ENCODE measurements around the gene COL8A2. TPM values are rescaled to one million over a fixed set of nuclear protein-coding genes. Genes with fewer than 3 reads are reported as not detected.
A peak's percentile ranks its signal among the peaks of the same experiment; 100 is the strongest.

Gene COL8A2
- total RNA-seq, 1 experiment from 2014 or later: 2.3 TPM

- H3K27me3 Mint-ChIP-seq (ENCODE audit: low read depth): peaks cover 2% of the 10 kb centered on the region
- ChIA-PET POLR2A (no interaction called here), CTCF (no interaction called here)
- no peaks in the 10 kb centered on the region for H3K9me3 Mint-ChIP-seq
- H3K36me3 Mint-ChIP-seq: no peaks in the 10 kb centered on the region
- no peak for TF ChIP-seq ZBTB43 (CRISPR knock-in tag; IDR thresholded peaks at IDR 0.05)
- TF ChIP-seq ATF1 (CRISPR knock-in tag; IDR thresholded peaks at IDR 0.05): no peak
- H3K4me3 Mint-ChIP-seq: no peak overlapping the region
- H3K27ac Mint-ChIP-seq: no peak overlapping the region
- peaks cover 5% of the 10 kb centered on the region for H3K4me1 Mint-ChIP-seq
- ATAC-seq (no peak), DNase-seq (ENCODE audit: low spot score) (no peak)
These were observed 44.2 kb downstream of the COL8A2 start for GRCh38 chr1:36080801-36081200.

GRCh38 chr1:36080236-36080635 lies 44.8 kb downstream of the COL8A2 start:
- no peak overlapping the region for H3K27ac Mint-ChIP-seq
- no peaks in the 10 kb centered on the region for H3K9me3 Mint-ChIP-seq
- peaks cover 5% of the 10 kb centered on the region for H3K4me1 Mint-ChIP-seq
- no peak for DNase-seq (ENCODE audit: low spot score)
- no peak for ATAC-seq
- CTCF ChIA-PET: interaction anchor here (0.9 kb wide), 1 partner anchor 55 kb away, joined by 3 read pairs; no protein-coding TSS in a partner anchor
- POLR2A ChIA-PET: no interaction called here
- no peaks in the 10 kb centered on the region for H3K36me3 Mint-ChIP-seq
- peaks cover 2% of the 10 kb centered on the region for H3K27me3 Mint-ChIP-seq (ENCODE audit: low read depth)
- no peak for TF ChIP-seq ESRRA (CRISPR knock-in tag; IDR thresholded peaks at IDR 0.05; ENCODE audit: borderline replicate concordance)
- no peak for TF ChIP-seq JUN (CRISPR knock-in tag; IDR thresholded peaks at IDR 0.05)
- TF ChIP-seq ZNF396 (CRISPR knock-in tag; IDR thresholded peaks at IDR 0.05; ENCODE audit: borderline replicate concordance): no peak
- TF ChIP-seq TP53 (CRISPR knock-in tag; IDR thresholded peaks at IDR 0.05): no peak
- TF ChIP-seq ZNF423 (CRISPR knock-in tag; IDR thresholded peaks at IDR 0.05): no peak
- TF ChIP-seq ZNF532 (CRISPR knock-in tag; IDR thresholded peaks at IDR 0.05; ENCODE audit: borderline replicate concordance): no peak
- TF ChIP-seq ZNF317 (CRISPR knock-in tag; IDR thresholded peaks at IDR 0.05; ENCODE audit: borderline replicate concordance, low read depth): no peak
- no peak for TF ChIP-seq NR1H2 (CRISPR knock-in tag; IDR thresholded peaks at IDR 0.05)
- no peak overlapping the region for H3K4me3 Mint-ChIP-seq

DNA sequence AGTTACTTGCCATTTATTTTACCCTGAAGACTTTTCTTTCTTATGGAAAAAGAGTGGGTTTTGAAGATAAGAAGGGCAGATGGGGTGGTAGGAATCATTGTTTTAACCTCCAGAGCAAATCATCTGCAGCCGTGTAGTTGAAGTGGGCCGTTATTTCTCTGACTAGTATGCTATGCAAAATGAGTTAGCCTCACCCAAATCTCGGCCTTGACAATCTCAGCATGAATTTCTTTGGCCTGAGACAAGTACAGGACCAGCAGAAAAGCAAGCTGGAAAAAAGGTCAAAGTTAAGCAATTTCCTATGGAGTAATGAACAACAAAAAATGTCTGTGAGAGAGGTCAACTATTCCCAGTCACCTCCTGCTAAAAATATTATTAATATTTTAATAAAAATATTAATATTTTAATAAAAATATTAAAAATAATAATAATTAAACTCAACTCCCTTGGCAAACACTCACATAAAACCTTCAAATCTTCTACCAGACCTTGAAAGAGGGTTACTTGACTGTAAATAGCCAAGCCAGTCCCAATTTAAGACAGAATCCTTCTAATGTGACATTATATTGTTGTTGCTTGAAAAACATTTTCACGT lies 47.9 kb downstream of the COL8A2 start:
- ChIA-PET CTCF (no interaction called here), POLR2A (no interaction called here)
- Mint-ChIP-seq H3K27me3 (ENCODE audit: low read depth) (no peaks in the 10 kb centered on the region; the same call in 1 of the 2 replicates), H3K27ac (no peak overlapping the region), H3K9me3 (no peaks in the 10 kb centered on the region), H3K4me3 (no peak overlapping the region), H3K4me1 (peaks cover 3% of the 10 kb centered on the region; the same call in 1 of the 2 replicates), H3K36me3 (no peaks in the 10 kb centered on the region)
- DNase-seq (ENCODE audit: low spot score) (no peak), ATAC-seq (no peak)
- TF ChIP-seq AR (CRISPR knock-in tag; IDR thresholded peaks at IDR 0.05) (no peak), GABPB1 (CRISPR knock-in tag; IDR thresholded peaks at IDR 0.05) (no peak), HMGA2 (CRISPR knock-in tag; IDR thresholded peaks at IDR 0.05) (peak; percentile 94)
